ENCODE data around the gene LMF1. TPM values are rescaled to one million over a fixed set of nuclear protein-coding genes. Genes with fewer than 3 reads are reported as not detected.
"Not testable (repeated sequence)": the region's sequence is repeated elsewhere in the genome, so short reads cannot be mapped to it uniquely, and the experiment has no call there.

Gene LMF1
- total RNA-seq, 1 experiment from 2014 or later, result 12.8 TPM

DNA sequence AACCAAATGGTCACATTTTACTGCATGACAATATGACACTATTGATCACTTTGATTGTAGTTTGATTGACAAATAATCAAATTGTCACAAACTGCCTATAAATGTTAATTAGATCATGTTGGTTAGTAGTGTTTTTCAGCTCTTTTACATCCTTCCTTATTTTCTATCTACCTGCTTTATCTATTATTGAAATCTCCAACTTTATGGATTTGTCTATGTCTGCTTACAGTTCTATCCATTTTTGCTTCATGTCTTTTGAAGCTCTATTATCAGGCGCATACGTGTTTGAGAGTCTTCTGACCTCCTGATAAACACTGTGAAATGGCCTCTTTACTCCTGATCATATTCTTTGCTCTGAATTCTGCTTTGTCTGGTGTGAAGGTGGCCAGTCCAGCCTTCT lies 87.0 kb downstream of the LMF1 start:
- Histone ChIP-seq H3K9me3 (ENCODE audit: control insufficient read depth in 1 of 2, insufficient read depth in 1 of 2, low read depth in 1 of 2, low read length in 2 of 2) (no peaks in the 10 kb centered on the region), H4K20me1 (ENCODE audit: insufficient read depth) (no peaks in the 10 kb centered on the region), H2AFZ (ENCODE audit: low read depth, low read length, poor library complexity, severe bottlenecking) (no peak overlapping the region), H3K27me3 (ENCODE audit: insufficient read depth, low read length) (no peaks in the 10 kb centered on the region), H3K79me2 (ENCODE audit: insufficient read depth, low read length) (no peaks in the 10 kb centered on the region), H3K9me2 (ENCODE audit: insufficient read depth) (no peaks in the 10 kb centered on the region), H3K4me2 (ENCODE audit: low read length) (no peak overlapping the region), H3K9ac (ENCODE audit: low read length) (no peak overlapping the region), H3K4me3 (replicated peaks in 1 of 2; ENCODE audit: low read depth in 1 of 2, low read length in 2 of 2) (no peak overlapping the region), H3K36me3 (ENCODE audit: control insufficient read depth in 1 of 2, insufficient read depth in 2 of 2, low read length in 2 of 2) (no peaks in the 10 kb centered on the region), H3K27ac (ENCODE audit: low read depth, low read length) (no peak overlapping the region), H3K4me1 (ENCODE audit: control insufficient read depth in 1 of 2, insufficient read depth in 2 of 2, low read length in 2 of 2) (peaks cover 1 to 3% of the 10 kb centered on the region in 2 experiments; a peak in 3 of 4 replicates)
- ATAC-seq (no peak), DNase-seq (ENCODE audit: low read depth, low spot score) (no peak)
- ChIA-PET RAD21 (ENCODE audit: low non-redundant PET in 1 of 2, low total read pairs in 2 of 2, uncharacterized antibody in 2 of 2, unreplicated experiment in 2 of 2) (no interaction called here), CTCF (interaction anchor here (0.6 kb wide), 1 partner anchor 302 kb away, joined by 5 read pairs; no protein-coding TSS in a partner anchor), POLR2A (no interaction called here)
- no TSS peak for BruUV-seq (replicated peaks)
- TF ChIP-seq FOSL1 (IDR thresholded peaks at IDR 0.05; ENCODE audit: low read depth) (no peak), CBX3 (IDR thresholded peaks at IDR 0.05; ENCODE audit: low read depth) (no peak)
- intact Hi-C loops (cut with micrococcal nuclease), result no loop called here

DNA sequence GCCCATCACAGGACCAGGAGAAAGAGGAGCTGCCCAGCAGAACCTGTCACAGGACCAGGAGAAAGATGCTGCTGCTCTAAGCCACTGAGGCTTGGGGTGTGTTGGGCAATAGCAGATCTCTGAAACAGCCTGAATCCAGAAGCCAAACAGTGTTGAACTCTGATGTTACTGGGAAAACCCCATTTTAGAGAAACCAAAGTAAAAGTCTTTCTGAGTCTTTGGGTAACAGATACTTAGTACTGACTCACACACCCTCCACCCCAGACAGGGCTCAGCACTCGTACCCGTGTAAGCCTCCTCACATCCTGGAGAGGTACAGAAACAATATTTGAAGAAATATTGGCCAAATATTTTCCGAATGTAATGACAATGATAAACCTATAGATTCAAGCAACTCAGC lies 87.4 kb downstream of the LMF1 start:
- Histone ChIP-seq H3K9me2 (ENCODE audit: insufficient read depth) (no peaks in the 10 kb centered on the region), H3K4me1 (ENCODE audit: control insufficient read depth in 1 of 2, insufficient read depth in 2 of 2, low read length in 2 of 2) (peaks cover 2 to 7% of the 10 kb centered on the region in 2 experiments; a peak in 3 of 4 replicates), H2AFZ (ENCODE audit: low read depth, low read length, poor library complexity, severe bottlenecking) (no peak overlapping the region), H3K4me3 (replicated peaks in 1 of 2; ENCODE audit: low read depth in 1 of 2, low read length in 2 of 2) (no peak overlapping the region), H3K4me2 (ENCODE audit: low read length) (no peak overlapping the region), H3K36me3 (ENCODE audit: control insufficient read depth in 1 of 2, insufficient read depth in 2 of 2, low read length in 2 of 2) (no peaks in the 10 kb centered on the region), H3K27ac (ENCODE audit: low read depth, low read length) (no peak overlapping the region), H3K79me2 (ENCODE audit: insufficient read depth, low read length) (no peaks in the 10 kb centered on the region), H3K9ac (ENCODE audit: low read length) (no peak overlapping the region), H3K9me3 (ENCODE audit: control insufficient read depth in 1 of 2, insufficient read depth in 1 of 2, low read depth in 1 of 2, low read length in 2 of 2) (no peaks in the 10 kb centered on the region), H3K27me3 (ENCODE audit: insufficient read depth, low read length) (no peaks in the 10 kb centered on the region), H4K20me1 (ENCODE audit: insufficient read depth) (no peaks in the 10 kb centered on the region)
- CTCF ChIA-PET, result interaction anchor here (0.6 kb wide), 1 partner anchor 302 kb away, joined by 5 read pairs; no protein-coding TSS in a partner anchor
- no peak for DNase-seq (ENCODE audit: low read depth, low spot score)
- BruUV-seq (replicated peaks), result no TSS peak
- intact Hi-C loops (cut with micrococcal nuclease), result no loop called here
- ATAC-seq, result no peak
- RAD21 ChIA-PET (ENCODE audit: low non-redundant PET in 1 of 2, low total read pairs in 2 of 2, uncharacterized antibody in 2 of 2, unreplicated experiment in 2 of 2), result no interaction called here
- POLR2A ChIA-PET, result no interaction called here
- TF ChIP-seq EZH2 (IDR thresholded peaks at IDR 0.05), result no peak

DNA sequence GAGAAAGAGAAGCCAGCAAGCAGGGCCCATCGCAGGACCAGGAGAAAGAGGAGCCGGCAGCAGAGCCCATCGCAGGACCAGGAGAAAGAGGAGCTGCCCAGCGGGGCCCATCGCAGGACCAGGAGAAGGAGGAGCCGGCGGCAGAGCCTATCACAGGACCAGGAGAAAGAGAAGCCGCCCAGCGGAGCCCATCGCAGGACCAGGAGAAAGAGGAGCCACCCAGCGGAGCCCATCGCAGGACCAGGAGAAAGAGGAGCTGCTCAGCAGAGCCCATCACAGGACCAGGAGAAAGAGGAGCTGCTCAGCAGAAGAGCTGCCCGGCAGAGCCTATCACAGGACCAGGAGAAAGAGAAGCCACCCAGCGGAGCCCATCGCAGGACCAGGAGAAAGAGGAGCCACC lies 88.1 kb downstream of the LMF1 start:
- H3K36me3 ChIP-seq (ENCODE audit: control insufficient read depth in 1 of 2, insufficient read depth in 2 of 2, low read length in 2 of 2); CTCF ChIA-PET: not testable (repeated sequence)

More for the DNA sequence above, 88.1 kb downstream of the LMF1 start:
- DNase-seq (ENCODE audit: low read depth, low spot score); H3K4me2 ChIP-seq (ENCODE audit: low read length); RAD21 ChIA-PET (ENCODE audit: low non-redundant PET in 1 of 2, low total read pairs in 2 of 2, uncharacterized antibody in 2 of 2, unreplicated experiment in 2 of 2); intact Hi-C loops (cut with micrococcal nuclease); H3K9me3 ChIP-seq (ENCODE audit: control insufficient read depth in 1 of 2, insufficient read depth in 1 of 2, low read depth in 1 of 2, low read length in 2 of 2); H3K27ac ChIP-seq (ENCODE audit: low read depth, low read length); H3K9me2 ChIP-seq (ENCODE audit: insufficient read depth); BruUV-seq (replicated peaks); H4K20me1 ChIP-seq (ENCODE audit: insufficient read depth); H3K27me3 ChIP-seq (ENCODE audit: insufficient read depth, low read length); POLR2A ChIA-PET; H3K4me3 ChIP-seq (replicated peaks in 1 of 2; ENCODE audit: low read depth in 1 of 2, low read length in 2 of 2); H3K9ac ChIP-seq (ENCODE audit: low read length); ATAC-seq; H3K79me2 ChIP-seq (ENCODE audit: insufficient read depth, low read length); H2AFZ ChIP-seq (ENCODE audit: low read depth, low read length, poor library complexity, severe bottlenecking): not testable (repeated sequence)
- H3K4me1 ChIP-seq (ENCODE audit: control insufficient read depth in 1 of 2, insufficient read depth in 2 of 2, low read length in 2 of 2), result peaks cover 5 to 14% of the 10 kb centered on the region in 2 experiments; a peak in 3 of 4 replicates

Measured in HCT116 (cell line).